Coronary artery (tissue), 2 donors: ENCODE results near the gene PRPF19.
"Not testable (repeated sequence)": the region's sequence is repeated elsewhere in the genome, so short reads cannot be mapped to it uniquely, and the experiment has no call there.

Experiments used
- DNase-seq: peaks from one replicate; pipeline ENCODE4 v3.0.0-alpha.2; 2017; ENCODE audit warnings: low spot score
- H3K27ac ChIP-seq, 2 donors: fragments of 200-600 bp; sonication (generic); one replicate each; pipeline ENCODE4 v1.5.1; 2016 to 2019
- H3K4me3 ChIP-seq: fragments of 200-600 bp; sonication (generic); 2 replicates; pipeline ENCODE4 v1.5.1; 2016; ENCODE audit warnings: mild to moderate bottlenecking, moderate library complexity
- TF ChIP-seq, protein P1 (sequence below): fragments of 200-600 bp; sonication (generic); IDR thresholded peaks from one replicate; pipeline ENCODE4 v1.5.1; 2019; ENCODE audit warnings: antibody characterized with exemption

Gene PRPF19

DNA sequence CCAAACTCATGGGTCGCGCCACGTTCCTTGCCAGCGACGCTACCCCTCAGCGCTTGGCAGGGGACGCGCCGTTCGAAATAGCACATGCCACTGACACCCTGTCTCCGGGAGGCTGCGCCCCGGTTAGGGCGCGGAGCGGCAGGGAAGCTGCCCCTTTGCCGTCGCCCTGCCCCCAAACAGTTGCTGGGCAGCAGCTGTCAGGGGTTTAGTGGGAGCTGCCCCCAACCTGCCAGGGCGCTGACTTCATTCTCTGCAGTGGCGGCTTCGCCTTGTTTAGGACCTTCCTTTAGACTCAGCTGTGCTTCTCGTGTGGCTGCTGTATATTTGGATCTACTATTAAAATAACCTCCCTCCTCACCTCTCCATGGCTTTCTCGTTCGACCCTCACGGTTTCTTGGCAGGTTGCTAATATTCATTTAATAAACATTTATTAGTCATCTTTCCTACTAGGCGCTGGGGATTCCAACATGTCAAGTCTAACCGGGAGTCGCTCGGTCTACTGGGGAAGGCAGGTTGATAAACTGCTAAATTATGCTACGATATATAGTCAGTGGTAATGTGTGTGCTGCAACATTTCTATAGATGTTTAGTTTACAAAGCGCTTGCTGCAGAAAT, 8.4 kb upstream of the PRPF19 start:
- Histone ChIP-seq H3K4me3 (peak overlapping the region; percentile 88), H3K27ac (peak overlapping the region; percentile 91 to 93)
- DNase-seq, result no peak
- TF ChIP-seq, protein P1, sequence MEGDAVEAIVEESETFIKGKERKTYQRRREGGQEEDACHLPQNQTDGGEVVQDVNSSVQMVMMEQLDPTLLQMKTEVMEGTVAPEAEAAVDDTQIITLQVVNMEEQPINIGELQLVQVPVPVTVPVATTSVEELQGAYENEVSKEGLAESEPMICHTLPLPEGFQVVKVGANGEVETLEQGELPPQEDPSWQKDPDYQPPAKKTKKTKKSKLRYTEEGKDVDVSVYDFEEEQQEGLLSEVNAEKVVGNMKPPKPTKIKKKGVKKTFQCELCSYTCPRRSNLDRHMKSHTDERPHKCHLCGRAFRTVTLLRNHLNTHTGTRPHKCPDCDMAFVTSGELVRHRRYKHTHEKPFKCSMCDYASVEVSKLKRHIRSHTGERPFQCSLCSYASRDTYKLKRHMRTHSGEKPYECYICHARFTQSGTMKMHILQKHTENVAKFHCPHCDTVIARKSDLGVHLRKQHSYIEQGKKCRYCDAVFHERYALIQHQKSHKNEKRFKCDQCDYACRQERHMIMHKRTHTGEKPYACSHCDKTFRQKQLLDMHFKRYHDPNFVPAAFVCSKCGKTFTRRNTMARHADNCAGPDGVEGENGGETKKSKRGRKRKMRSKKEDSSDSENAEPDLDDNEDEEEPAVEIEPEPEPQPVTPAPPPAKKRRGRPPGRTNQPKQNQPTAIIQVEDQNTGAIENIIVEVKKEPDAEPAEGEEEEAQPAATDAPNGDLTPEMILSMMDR, result no peak

DNA sequence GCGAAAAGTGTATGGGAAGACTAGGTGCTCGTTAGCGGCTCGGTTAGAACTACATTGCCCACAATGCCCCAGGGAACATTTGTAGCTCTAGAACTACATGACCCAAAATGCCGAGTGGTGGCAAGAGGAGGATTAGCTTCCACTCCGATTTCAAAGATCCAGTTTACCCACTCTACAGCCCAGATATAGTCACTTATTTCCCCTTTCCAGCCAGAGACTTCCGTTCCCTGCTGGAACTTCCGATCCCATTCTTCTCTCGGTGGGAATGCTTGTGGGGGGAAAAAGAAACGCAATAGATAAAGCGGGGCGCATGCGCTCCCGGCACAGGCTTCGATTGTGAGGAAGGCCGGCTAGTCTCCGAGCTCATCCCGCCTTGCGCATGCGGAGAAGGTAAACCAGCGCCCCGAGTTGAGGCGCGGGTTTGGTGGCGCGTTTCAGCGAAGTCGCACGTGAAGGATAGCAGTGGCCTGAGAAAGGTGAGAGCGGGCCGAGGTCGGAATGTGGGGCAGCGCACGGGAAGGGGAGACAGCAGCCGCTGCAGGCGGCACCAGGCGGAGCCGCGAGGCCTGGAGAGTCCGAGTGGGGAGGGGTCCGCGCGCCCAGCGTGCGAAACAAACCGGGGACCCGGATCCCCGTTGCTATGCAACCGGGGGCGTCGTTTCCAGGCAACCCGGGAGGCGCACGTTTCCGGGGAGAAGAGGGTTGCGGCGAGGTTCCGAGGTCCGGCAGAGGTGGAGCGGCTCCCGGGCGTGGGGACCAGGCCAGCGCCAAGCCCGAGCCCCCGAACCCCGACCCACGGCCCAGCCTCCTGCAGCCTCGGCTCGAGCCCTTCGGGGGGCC, 7.6 kb upstream of the PRPF19 start, which contains the start of gene TMEM109:
TSS of gene TMEM109 (plus strand) at position 366 of the 840 bp plus-strand sequence. CDS start 5,536 bp downstream, outside the sequence.
- peak; percentile 88 for DNase-seq
- TF ChIP-seq, protein P1, result no peak
- Histone ChIP-seq H3K4me3 (peak within 1 kb of the TSS; percentile 88), H3K27ac (peak within 1 kb of the TSS; percentile 91 to 93)

DNA sequence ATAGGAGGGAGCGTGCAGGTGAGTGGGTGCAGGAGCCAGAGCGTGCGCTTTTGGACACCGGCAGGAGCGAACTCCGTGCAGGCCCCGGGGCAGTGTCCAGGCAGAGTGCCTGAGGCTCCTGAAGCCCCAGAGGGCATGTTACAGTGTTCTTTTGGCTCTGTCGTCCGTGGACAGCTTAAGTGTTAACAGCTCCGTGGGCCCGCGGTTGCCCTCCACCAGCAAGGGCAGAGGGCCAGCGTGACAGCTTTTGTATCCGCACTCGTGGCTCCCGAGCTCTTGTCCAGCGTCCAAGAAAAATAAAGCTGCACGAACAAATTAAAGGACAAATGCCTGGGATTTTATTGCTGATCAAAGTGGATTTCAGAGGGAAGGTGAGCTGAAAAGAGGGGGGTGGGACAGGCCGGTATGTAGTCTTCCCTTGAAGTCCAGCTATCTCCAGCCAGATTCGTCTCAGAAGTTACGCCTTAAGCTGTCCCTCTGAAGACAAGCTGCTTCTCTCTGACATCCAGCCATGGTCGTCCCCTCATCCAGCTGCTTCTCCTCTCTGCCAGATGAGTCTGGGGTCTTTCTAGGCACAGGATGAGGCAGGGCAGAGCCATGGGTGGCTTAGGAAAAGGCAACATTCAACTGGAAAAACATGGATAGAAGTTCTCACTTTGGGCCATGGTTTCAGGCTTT, 6.6 kb upstream of the PRPF19 start:
- TF ChIP-seq, protein P1, result no peak
- H3K4me3 ChIP-seq, result peak overlapping the region; percentile 88
- H3K27ac ChIP-seq, result peak overlapping the region; percentile 91 to 93
- DNase-seq, result no peak

DNA sequence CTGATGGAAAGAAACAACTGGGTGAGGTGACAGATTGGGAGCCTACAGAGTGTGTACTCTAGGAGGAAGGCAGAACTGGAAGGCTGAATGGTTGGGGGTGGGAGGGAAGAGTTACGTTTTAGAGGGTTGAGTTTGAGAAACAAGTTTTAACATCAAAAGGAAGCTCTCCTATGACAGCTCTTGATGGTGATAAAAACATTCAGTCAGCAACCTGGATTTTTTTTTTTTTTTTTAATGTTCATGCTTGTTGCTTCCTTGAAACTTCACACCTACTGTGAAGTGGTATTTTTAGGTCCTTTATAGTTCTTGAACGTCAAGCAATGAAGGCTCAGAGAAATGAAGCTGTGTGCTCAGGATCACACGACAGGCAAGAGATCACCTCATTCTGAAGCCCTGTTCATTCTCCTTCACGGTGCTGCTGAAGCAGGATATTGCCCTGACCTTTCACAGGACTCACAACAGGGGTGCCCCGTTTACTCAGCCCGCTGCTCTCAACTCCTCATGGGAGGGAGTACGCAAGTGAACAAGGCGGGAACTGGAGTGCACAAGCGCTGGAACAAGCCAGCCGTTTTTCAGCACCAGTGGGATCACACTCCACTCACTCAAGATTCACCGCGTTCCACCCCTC, 6.0 kb upstream of the PRPF19 start:
- H3K27ac ChIP-seq, result no peak overlapping the region
- no peak overlapping the region for H3K4me3 ChIP-seq
- DNase-seq, result no peak
- TF ChIP-seq, protein P1, result no peak

DNA sequence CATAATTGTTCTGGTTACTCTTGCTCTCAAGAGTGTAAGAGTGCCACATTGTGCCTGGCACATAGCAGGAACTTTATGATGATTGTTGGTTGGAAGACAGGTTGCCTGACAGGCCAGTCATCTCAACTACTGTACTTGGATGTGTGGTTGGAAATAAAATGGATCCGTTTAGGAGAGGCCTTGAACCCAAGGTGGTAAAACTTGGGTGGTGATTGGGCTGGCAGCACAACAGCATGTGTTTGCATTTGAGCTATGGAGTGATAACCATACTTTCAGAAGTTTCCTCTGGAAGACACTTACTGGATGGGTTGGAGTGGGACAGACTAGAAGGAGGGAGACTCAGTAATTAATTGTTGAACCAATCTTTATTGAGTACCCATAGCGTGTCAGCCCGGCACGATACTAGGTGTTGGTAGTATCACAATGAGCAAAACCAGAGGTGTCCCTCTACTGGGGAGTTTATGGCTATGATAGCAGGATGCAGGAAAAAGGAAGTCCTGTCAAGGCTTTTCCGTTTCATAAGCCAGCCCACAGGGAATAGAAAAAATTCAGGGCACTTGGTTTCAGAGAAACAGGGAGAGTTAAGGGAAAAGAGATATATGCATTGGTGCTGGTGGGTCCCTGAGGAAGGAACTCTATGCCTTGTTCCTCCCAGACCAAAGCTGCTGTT, 4.5 kb upstream of the PRPF19 start:
- no peak overlapping the region for H3K4me3 ChIP-seq
- TF ChIP-seq, protein P1, result no peak
- no peak for DNase-seq
- peak overlapping the region in 1 of 2 donors; percentile 8 for H3K27ac ChIP-seq

DNA sequence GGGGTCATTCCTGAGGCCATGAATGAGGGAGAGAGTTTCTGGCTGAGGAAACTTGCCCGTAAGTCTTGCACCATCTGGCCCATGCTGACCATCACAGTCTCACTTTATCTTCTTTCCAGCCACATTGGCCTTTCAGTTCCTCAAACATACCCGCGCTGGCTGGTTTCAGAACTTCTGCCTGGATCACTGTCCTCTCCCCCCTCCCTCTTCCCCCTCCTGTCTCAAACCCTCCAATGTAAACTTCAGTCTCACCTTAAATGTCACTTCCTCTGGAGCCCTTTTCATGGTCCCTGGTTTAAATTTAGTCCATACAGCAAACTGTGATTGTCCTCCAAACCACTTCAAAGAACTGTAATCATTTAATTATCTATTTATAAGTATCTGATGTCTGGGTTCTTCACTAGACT, 3.9 kb upstream of the PRPF19 start:
- TF ChIP-seq, protein P1, result no peak
- no peak for DNase-seq
- no peak overlapping the region for H3K27ac ChIP-seq
- no peak overlapping the region for H3K4me3 ChIP-seq

DNA sequence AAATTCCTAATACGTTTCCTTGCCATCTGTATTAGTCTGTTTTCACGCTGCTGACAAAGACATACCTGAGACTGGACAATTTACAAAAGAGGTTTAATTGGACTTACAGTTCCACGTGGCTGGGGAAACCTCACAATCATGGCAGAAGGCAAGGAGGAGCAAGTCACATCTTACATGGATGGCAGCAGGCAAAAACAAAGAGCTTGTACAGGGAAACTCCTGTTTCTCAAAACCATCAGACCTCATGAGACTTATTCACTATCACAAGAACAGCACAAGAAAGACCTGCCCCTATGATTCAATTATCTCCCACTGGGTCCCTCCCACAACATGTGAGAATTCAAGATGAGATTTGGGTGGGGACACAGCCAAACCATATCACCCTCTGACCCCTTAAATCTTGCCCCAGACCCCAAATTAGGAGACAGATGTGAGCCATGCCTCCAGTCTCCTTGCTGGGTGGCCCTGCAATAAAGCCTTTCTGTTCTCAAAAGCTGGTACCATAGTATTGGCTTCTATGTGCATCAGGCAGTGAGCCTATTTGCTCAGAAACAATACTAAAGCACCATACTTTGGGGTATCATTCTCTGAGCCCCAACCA, 3.4 kb upstream of the PRPF19 start:
- H3K27ac ChIP-seq, DNase-seq, H3K4me3 ChIP-seq: not testable (repeated sequence)
